Keratinocyte (primary cell): ENCODE data around the gene PSMB1. TPM values are rescaled to one million over a fixed set of nuclear protein-coding genes. Genes with fewer than 3 reads are reported as not detected.

Source experiments
- DNase-seq: peaks from one replicate; pipeline ENCODE4 v3.0.0-alpha.2; 2011; ENCODE audit warnings: low read depth, missing footprints, low spot score
- FAIRE-seq: peaks from 2 replicates; lab custom pipeline; 2011; peaks lifted over from hg19 to GRCh38; lab: Jason Lieb, UNC
- H2AFZ ChIP-seq: 2 replicates; pipeline ENCODE4 v1.6.0; 2012; ENCODE audit warnings: low read length, control low read depth, inconsistent platforms; ENCODE audit not compliant: control insufficient read depth
- H3K27ac ChIP-seq: 2 replicates; pipeline ENCODE4 v1.5.1; 2011; ENCODE audit warnings: low read length; ENCODE audit not compliant: control insufficient read depth, insufficient read depth
- H3K27me3 ChIP-seq: 3 replicates; pipeline ENCODE4 v1.6.0; 2011; ENCODE audit warnings: low read length; ENCODE audit not compliant: control insufficient read depth, insufficient read depth; ENCODE audit errors: extremely low read depth
- H3K36me3 ChIP-seq, 2 experiments: 2 replicates in 1 of 2; 3 replicates in 1 of 2; pipeline ENCODE4 v1.5.1; 2011; ENCODE audit warnings: low read length in 2 of 2, mild to moderate bottlenecking in 1 of 2; ENCODE audit not compliant: control insufficient read depth in 2 of 2, insufficient read depth in 2 of 2; ENCODE audit errors: extremely low read depth in 1 of 2
- H3K4me1 ChIP-seq: 3 replicates; pipeline ENCODE4 v1.5.1; 2011; ENCODE audit warnings: low read length; ENCODE audit not compliant: control insufficient read depth, insufficient read depth; ENCODE audit errors: extremely low read depth
- H3K4me2 ChIP-seq: 3 replicates; pipeline ENCODE4 v1.6.0; 2011; ENCODE audit warnings: low read depth, low read length; ENCODE audit not compliant: control insufficient read depth, insufficient read depth; ENCODE audit errors: extremely low read depth
- H3K4me3 ChIP-seq, 3 experiments: fragments of 200-600 bp in 1 of 3; sonication (generic) in 1 of 3; 2 replicates in 2 of 3; 3 replicates in 1 of 3; pipeline ENCODE4 v1.5.1; 2011 to 2016; ENCODE audit warnings: low read length in 3 of 3, mild to moderate bottlenecking in 3 of 3, control low read depth in 2 of 3, inconsistent platforms in 1 of 3, low read depth in 1 of 3, mixed read lengths in 1 of 3, mixed run types in 1 of 3, moderate library complexity in 1 of 3; ENCODE audit not compliant: control insufficient read depth in 2 of 3, insufficient read depth in 2 of 3; ENCODE audit errors: extremely low read depth in 1 of 3
- H3K79me2 ChIP-seq: 2 replicates; pipeline ENCODE4 v1.6.0; 2012; ENCODE audit warnings: low read length; ENCODE audit not compliant: control insufficient read depth, insufficient read depth
- H3K9ac ChIP-seq: 3 replicates; pipeline ENCODE4 v1.6.0; 2011; ENCODE audit warnings: low read length; ENCODE audit not compliant: control insufficient read depth, insufficient read depth; ENCODE audit errors: extremely low read depth
- H3K9me1 ChIP-seq: 3 replicates; pipeline ENCODE4 v1.6.0; 2011; ENCODE audit warnings: low read length; ENCODE audit not compliant: control insufficient read depth, insufficient read depth; ENCODE audit errors: extremely low read depth
- H3K9me3 ChIP-seq: 2 replicates; pipeline ENCODE4 v1.5.1; 2012; ENCODE audit warnings: low read depth, low read length; ENCODE audit not compliant: control insufficient read depth
- H4K20me1 ChIP-seq: 3 replicates; pipeline ENCODE4 v1.6.0; 2011; ENCODE audit warnings: low read length; ENCODE audit not compliant: control insufficient read depth, insufficient read depth; ENCODE audit errors: extremely low read depth
- EZH2 ChIP-seq: IDR thresholded peaks from one replicate; pipeline ENCODE4 v1.6.1; 2012; ENCODE audit warnings: inconsistent platforms, mild to moderate bottlenecking, low read length, moderate library complexity
- dilution Hi-C: fragments of 300-500 bp; cut with MboI; formaldehyde crosslinking; loops from one replicate; pipeline ENCODE4 v1.7.0; 2020; ENCODE audit warnings: low sequenced_read_pairs; ENCODE audit not compliant: extremely low pct_ligation_motif_present
- polyA plus RNA-seq, 5 experiments: library from polyadenylated mRNA; depleted of rRNA in 3 of 5; stranded (reverse) in 3 of 5; stranded (forward) in 1 of 5; unstranded in 1 of 5; fragments of >200 nt; gene quantifications; 1 replicate in 1 of 5; 2 replicates in 3 of 5; 3 replicates in 1 of 5; pipeline versions ENCODE4 v1.2.1 to v1.2.3, GENCODE V29; 2011 to 2012; ENCODE audit warnings: missing spikeins in 2 of 5, low read depth in 1 of 5, low replicate concordance in 1 of 5
- TF ChIP-seq, protein P1 (sequence below), 3 experiments: IDR thresholded peaks in 1 of 3; conservative IDR thresholded peaks in 1 of 3; optimal IDR thresholded peaks in 1 of 3; 2 replicates in 2 of 3; 3 replicates in 1 of 3; pipeline versions ENCODE3 to v1.5.1; 2011; ENCODE audit warnings: low read length in 3 of 3, mild to moderate bottlenecking in 3 of 3, moderate library complexity in 2 of 3, control low read depth in 1 of 3, inconsistent platforms in 1 of 3; ENCODE audit not compliant: insufficient read depth in 2 of 3; ENCODE audit errors: extremely low read depth in 1 of 3

Gene PSMB1
- polyA plus RNA-seq, 1 donor (not counting 4 experiments of a cell fraction or from before 2014, with no cell fraction given): 430 TPM

- Histone ChIP-seq H3K9me3 (no peaks in the 10 kb centered on the region), H3K9me1 (no peaks in the 10 kb centered on the region), H3K4me2 (no peak overlapping the region), H4K20me1 (no peaks in the 10 kb centered on the region), H3K9ac (no peak overlapping the region), H3K36me3 (peaks cover 14 to 19% of the 10 kb centered on the region in 2 experiments), H3K4me1 (no peaks in the 10 kb centered on the region), H3K27me3 (no peaks in the 10 kb centered on the region), H2AFZ (no peak overlapping the region), H3K79me2 (peaks cover 20% of the 10 kb centered on the region), H3K27ac (no peak overlapping the region), H3K4me3 (no peak overlapping the region)
- dilution Hi-C loops: no loop called here
- FAIRE-seq: no peak
- TF ChIP-seq, protein P1, sequence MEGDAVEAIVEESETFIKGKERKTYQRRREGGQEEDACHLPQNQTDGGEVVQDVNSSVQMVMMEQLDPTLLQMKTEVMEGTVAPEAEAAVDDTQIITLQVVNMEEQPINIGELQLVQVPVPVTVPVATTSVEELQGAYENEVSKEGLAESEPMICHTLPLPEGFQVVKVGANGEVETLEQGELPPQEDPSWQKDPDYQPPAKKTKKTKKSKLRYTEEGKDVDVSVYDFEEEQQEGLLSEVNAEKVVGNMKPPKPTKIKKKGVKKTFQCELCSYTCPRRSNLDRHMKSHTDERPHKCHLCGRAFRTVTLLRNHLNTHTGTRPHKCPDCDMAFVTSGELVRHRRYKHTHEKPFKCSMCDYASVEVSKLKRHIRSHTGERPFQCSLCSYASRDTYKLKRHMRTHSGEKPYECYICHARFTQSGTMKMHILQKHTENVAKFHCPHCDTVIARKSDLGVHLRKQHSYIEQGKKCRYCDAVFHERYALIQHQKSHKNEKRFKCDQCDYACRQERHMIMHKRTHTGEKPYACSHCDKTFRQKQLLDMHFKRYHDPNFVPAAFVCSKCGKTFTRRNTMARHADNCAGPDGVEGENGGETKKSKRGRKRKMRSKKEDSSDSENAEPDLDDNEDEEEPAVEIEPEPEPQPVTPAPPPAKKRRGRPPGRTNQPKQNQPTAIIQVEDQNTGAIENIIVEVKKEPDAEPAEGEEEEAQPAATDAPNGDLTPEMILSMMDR (optimal IDR thresholded peaks at IDR 0.05 in 1 of 3, IDR thresholded peaks at IDR 0.05 in 1 of 3, conservative IDR thresholded peaks at IDR 0.05 in 1 of 3; ENCODE audit: extremely low read depth in 1 of 3, insufficient read depth in 2 of 3, low read length in 3 of 3): no peak
- TF ChIP-seq EZH2: no peak
- no peak for DNase-seq
These were observed 11.9 kb upstream of the PSMB1 start for GRCh38 chr6:170564936-170565530.

GRCh38 chr6:170561555-170561954 is 8.4 kb upstream of the PSMB1 start:
- Histone ChIP-seq H3K9me1 (no peaks in the 10 kb centered on the region), H3K9me3 (no peaks in the 10 kb centered on the region), H3K36me3 (peaks cover 10 to 16% of the 10 kb centered on the region in 2 experiments), H3K4me3 (no peak overlapping the region), H4K20me1 (no peaks in the 10 kb centered on the region), H2AFZ (no peak overlapping the region), H3K27me3 (no peaks in the 10 kb centered on the region), H3K27ac (no peak overlapping the region), H3K4me1 (no peaks in the 10 kb centered on the region), H3K9ac (no peak overlapping the region), H3K79me2 (peaks cover 46% of the 10 kb centered on the region), H3K4me2 (no peak overlapping the region)
- dilution Hi-C loops: no loop called here
- FAIRE-seq: no peak
- TF ChIP-seq, protein P1 (optimal IDR thresholded peaks at IDR 0.05 in 1 of 3, IDR thresholded peaks at IDR 0.05 in 1 of 3, conservative IDR thresholded peaks at IDR 0.05 in 1 of 3; ENCODE audit: extremely low read depth in 1 of 3, insufficient read depth in 2 of 3, low read length in 3 of 3): no peak
- TF ChIP-seq EZH2: no peak
- DNase-seq: no peak
